HG03064 (cell line): ENCODE measurements around the gene WDR86.
A peak's percentile ranks its signal among the peaks of the same experiment; 100 is the strongest.

Experiments used
- ATAC-seq: cut with Tn5 transposase; IDR thresholded peaks from one replicate; pipeline ENCODE4 v1.9.1; 2021; ENCODE audit warnings: low read depth; ENCODE audit not compliant: unreplicated experiment

Gene WDR86

GRCh38 chr7:151381348-151382078 is 28.3 kb downstream of the WDR86 start:
- ATAC-seq = no peak

- ATAC-seq = no peak
These were observed 28.8 kb downstream of the WDR86 start for GRCh38 chr7:151381098-151381347.

GRCh38 chr7:151380199-151381097 is 29.4 kb downstream of the WDR86 start:
- no peak for ATAC-seq

GRCh38 chr7:151379534-151380198 is 30.2 kb downstream of the WDR86 start:
- no peak for ATAC-seq

GRCh38 chr7:151379193-151379520 is 30.7 kb downstream of the WDR86 start:
- ATAC-seq = no peak

GRCh38 chr7:151378496-151379192 is 31.2 kb downstream of the WDR86 start:
- no peak for ATAC-seq

- ATAC-seq = no peak
These were observed 31.8 kb downstream of the WDR86 start for GRCh38 chr7:151378011-151378410.

GRCh38 chr7:151377406-151377805 is 32.4 kb downstream of the WDR86 start:
- no peak for ATAC-seq

- ATAC-seq = no peak
These were observed 33.5 kb downstream of the WDR86 start for GRCh38 chr7:151376218-151376902.

- no peak for ATAC-seq
These were observed 34.2 kb downstream of the WDR86 start for GRCh38 chr7:151375530-151376217.

GRCh38 chr7:151374726-151375125 is 35.1 kb downstream of the WDR86 start:
- ATAC-seq = no peak

GRCh38 chr7:151374139-151374538 is 35.7 kb downstream of the WDR86 start:
- no peak for ATAC-seq

- ATAC-seq = no peak
These were observed 36.2 kb downstream of the WDR86 start for GRCh38 chr7:151373599-151373998.

- no peak for ATAC-seq
These were observed 37.1 kb downstream of the WDR86 start for GRCh38 chr7:151372612-151373265.

GRCh38 chr7:151371266-151371665 is 38.6 kb downstream of the WDR86 start:
- no peak for ATAC-seq

GRCh38 chr7:151368136-151368571 is 41.7 kb downstream of the WDR86 start:
- ATAC-seq = peak; percentile 86

- no peak for ATAC-seq
These were observed 42.6 kb downstream of the WDR86 start for GRCh38 chr7:151367284-151367683.

- no peak for ATAC-seq
These were observed 43.0 kb downstream of the WDR86 start for GRCh38 chr7:151366880-151367222.

- ATAC-seq = no peak
These were observed 43.5 kb downstream of the WDR86 start for GRCh38 chr7:151366166-151366879.
